ENCODE data around the gene TANK.
"Not testable (repeated sequence)": the region's sequence is repeated elsewhere in the genome, so short reads cannot be mapped to it uniquely, and the experiment has no call there.

The TANK gene

DNA sequence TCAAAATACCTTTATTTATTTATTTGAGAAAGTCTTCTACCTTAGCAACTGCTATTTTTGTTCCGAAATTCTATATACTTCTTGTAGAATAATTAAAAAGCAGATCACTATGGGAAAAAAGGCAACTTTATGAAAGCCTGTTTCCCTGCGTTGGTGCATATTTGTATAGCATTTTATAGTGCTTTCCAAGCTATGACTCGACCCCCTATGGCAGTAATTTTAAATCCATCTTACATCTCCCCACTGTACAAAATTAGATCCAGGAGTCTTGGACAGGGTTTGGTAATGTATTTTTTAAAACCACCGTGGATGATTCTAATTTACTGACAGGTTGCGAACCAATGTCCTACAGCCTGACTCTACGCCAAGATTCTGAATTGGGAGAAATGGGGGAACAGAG lies 10.1 kb downstream of the TANK start:
- DNase-seq: no peak

DNA sequence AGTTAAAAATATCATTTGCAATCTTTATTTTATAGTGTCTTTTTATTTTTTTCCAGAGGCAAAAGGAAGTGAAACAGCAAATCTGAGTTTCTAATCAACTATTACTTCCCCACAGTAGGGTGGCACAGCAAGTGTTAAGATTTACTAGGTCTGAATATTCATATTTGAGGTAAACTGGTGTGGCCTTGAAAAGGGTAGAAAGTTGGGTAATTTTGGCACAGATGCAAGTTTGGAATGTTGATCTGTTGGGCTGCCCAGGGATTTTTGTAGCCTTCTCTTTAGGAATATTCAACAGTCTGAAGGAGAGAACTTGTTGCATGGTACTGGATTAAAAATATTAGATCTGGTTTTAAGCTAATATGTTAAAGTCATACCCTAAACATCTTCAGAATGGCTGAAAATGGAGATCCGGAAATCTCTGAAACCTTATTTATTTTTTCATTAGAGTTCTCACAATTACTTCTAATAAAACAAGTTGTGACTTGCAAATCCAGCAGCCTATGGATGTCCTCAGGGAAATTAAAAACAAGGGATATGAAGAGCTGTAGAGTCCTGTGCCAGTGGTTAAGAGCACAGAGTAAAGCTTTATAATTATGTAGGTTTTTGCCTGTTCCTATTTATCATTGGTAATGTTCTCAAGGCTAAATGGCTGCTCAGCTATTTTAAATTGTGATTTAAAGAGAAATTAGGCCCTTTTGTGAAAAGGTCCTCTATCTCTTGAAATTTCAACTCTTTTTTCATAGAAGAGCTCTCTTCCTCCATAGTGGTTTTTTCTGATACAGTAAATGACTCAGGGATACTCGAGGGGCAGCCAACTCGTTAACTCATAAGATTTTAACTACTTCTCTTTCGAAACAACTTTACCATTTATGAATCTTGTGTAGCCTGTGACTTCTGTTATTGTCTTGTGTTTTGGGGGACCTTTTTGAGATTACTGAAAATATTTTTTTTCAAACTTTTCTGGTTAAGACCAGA lies 11.0 kb downstream of the TANK start:
- DNase-seq: no peak

DNA sequence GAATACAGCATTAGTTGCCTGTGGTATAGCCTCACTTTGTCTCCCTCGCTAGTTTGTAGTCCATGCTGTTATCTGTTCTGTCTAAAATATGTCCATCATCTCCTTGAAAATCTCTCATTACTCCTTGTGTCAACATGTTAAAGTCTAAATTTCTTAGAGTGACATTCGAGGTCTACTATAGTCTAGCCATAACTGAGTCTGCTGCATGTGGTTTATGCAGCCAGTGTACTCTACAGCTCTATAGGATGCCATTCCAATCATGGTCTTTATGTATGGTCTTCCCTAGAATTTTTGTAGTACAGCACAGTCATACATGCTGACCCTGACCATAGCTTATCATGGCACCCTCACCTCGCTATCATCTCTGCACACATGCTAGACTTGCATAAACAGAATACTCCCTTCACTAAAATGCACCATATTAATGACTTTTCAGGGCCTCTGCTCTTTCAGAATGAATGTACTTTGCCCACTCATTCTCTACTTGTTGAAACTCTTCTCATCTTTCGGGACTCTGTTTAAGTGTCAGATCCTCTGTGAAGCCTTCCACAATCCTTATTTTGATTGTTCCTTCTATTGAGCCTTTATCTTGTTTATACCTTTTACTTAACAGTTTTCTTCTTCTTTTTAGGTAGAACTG lies 12.8 kb downstream of the TANK start:
- DNase-seq: no peak

DNA sequence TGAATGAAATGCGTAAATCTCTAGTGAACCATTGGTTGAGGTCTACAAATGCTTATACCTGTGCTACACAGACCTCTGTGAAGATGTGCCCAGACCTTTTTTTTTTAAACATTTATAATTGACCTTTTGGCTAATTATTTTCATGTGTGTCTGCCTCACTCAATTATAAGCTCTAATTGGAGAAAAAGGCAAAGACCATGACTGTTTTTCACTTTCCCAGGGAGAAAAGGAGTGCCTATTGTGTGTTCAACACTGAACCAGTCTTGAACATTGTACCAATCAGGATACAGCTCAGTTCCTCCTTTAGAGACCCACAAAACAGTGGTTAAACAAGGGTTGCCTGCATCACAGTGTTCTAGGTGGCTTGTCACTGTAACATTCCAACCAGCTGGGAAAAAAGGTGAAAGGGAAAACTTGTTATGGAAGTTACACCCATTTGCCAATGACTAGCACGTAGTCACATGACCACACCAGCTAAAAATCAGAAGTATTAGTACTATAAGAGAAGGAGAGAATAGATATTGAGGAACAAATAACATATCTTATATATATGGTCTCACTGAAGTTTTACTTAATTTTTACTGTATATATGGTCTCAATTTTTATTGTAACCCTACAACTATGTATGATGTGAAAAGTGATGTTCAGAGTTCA lies 13.4 kb downstream of the TANK start:
- DNase-seq: no peak

DNA sequence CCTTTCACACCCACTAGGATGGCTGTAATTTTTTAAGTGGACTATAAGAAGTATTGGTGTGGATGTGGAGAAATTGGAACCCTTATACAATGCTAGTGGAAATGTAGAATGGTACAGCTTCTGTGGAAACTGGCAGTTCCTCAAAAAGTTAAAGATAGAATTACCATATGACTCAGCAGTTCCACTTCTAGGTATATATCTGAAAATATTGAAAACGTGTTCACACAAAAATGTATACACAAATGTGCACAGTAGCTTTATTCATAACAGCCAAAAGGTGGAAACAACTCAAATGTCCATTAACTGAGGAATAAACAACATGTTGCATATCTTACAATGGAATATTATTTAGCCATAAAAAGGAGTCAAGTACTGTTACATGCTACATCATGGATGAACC lies 17.7 kb downstream of the TANK start:
- DNase-seq: no peak

DNA sequence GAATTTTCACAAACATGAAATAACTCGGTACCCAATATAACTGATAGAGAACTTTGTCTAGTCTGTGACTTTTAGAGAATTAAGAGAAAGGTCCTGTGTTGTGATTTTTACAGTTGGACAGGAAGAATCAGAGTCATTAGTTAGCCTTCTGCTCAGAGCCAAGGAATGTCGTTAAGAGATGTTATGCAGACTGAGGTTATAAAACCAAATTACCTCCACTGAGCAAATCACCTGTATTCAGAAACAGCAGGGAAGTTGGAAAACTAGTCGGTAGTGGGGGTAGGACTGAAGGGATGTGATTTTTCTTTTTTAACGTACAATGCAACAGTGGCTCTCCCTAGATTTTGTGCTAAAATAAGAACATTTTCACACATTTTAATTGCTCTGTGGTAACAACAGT lies 18.5 kb downstream of the TANK start:
- no peak for DNase-seq

DNA sequence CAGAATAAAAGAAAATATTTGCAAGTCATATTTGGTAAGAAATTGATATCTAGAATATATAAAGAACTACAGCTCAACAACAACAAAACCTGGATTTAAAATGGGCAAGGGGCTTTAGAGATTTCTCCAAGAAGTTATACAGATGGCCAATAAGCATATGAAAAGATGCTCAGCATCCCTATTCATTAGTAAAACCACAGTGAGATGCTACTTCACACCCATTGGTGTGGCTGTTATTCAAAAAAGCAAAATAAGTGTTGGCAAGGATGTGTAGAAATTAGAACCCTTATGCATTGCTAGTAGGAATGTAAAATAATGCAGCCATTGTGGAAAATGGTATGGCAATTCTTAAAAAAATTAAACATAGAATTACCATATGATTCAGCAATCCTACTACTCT lies 29.8 kb downstream of the TANK start:
- no peak for DNase-seq

DNA sequence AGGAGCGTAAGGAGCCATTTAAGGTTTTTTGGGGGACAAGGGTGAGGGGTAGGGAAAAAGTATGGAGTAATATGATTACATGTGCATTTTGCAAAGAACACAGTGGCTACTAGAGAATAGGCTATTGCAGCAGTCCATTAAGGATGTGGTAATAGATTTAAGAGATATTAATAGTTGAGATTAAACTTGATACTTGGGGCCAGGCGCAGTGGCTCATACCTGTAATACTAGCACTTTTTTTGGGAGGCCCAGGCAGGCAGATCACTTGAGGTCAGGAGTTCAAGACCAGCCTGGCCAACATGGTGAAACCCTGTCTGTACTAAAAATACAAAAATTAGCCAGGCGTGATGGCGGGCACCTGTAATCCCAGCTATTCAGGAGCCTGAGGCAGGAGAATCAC lies 35.4 kb downstream of the TANK start:
- not testable (repeated sequence) for DNase-seq

DNA sequence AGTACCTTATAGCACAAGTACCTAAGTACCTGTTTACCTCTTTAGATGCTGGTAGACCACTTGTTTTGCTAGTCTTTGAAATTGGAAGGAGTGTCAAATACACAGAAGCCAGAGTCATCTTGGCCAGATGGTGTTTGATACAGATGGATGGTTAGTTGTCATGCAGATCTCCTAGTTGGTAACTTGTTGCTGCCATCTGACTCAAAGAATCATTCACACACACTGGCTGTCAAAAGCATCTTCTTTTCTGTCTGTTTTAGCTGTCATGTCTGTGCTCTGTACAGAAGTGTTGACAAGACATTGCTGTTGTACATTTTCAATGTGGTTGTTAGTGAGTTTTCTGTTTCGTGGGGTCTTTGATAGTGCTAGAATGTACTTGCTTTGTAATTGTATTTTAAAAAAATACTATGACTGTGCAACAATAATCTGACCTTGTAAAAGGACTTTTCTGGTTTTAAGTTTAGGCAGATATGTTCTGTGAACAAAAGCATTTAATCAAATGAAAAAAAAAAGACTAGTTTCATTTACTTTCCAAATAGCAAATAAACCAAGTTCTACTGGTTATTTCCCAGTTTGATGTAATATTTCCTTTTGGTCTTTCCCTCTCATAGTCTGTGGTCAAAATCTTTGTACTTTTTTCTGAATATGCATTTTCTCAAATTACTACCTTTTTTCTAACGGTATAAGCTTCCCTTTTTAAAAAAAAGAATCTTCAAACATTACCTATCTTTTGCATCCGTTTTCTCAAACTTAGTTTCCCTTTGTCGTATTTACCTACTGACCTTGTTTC lies 39.9 kb downstream of the TANK start:
- no peak for DNase-seq

DNA sequence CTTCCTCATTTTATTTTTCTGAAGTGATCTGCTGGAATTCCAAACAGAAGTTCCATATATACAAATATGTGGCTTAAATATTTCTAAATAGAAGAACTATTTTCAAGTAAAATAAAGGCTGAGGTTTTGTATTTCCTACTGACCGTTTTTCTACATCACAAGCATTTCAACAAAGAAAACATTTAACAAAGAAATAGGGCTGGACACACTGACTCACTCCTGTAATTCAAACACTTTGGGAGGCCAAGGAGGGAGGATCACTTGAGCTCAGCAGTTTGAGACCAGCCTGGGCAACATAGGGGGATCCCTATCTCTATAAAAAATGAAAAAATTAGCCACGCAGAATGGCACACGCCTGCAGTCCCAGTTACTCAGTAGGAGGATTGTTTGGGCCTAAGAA lies 44.6 kb downstream of the TANK start:
- DNase-seq: no peak

DNA sequence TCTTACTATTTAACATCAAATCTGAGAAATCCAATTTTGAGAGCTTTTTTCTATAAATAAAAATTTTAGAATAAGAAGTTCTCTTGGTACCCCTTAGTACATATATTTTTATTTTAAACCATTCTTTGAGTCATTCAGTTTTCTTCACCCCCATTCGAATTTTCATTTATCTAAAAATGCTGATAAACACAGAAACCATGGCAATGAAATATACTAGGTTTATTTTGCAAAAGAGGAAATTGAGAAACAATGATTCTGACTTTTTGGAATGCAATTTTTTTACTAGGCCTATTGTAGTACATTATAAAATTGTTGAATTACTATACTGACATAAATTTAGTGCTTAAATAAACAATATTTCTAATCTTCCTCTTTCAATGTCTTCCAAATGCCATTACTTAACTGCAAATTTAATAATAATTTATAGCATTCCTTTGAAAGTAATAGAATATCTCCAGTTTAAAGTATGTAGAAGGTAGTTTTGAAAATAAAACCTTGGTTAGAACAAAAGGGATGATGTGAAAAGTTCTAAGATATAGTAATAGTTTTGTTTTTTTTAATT lies 46.3 kb downstream of the TANK start:
- DNase-seq: no peak

DNA sequence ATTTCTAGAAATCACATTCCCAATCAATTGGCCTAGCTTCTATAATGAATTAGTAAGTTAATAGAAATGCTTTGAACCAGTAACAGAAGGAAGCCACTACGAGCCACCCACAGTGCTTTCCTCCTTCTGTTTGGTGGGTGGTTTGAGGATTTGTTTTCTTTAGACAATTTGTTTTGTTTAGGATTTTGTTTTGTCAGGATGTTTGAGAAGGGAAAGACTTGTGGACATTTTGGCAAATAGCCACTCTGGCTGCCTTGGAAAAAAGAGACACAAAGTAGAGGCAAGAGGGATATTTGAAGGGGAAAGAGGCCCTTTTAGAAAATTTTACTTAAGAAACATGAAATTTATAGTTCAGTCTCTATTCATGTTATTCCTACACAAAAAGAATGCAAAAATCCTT lies 47.7 kb downstream of the TANK start:
- no peak for DNase-seq

DNA sequence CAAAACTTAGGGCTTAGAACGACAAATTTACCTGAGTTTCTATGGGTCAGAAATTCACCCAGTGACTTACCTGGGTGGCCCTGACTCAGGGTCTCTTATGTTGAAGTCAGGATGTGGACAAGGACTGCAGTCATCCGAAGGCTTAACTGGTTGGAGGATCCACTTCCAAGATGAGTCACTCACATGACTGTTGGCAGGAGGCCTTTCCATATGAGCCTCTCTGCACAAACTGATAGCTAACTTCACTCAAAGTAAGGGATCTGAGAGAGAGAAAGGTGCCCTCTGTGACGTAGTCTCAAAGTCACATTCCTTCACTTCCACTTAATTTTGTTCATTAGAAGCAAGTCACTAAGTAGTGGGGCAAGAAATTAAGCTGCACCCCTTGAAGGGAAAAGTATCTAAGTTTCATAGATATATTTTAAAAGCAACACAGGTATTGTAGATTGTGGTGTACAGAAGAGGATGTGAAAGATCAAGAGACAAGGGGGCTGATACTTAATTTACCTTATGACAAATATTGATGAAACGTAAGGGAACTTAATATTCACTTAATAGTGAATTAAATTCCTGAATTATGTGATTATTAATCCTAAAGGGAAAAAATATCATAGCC lies 48.4 kb downstream of the TANK start:
- DNase-seq: no peak

DNA sequence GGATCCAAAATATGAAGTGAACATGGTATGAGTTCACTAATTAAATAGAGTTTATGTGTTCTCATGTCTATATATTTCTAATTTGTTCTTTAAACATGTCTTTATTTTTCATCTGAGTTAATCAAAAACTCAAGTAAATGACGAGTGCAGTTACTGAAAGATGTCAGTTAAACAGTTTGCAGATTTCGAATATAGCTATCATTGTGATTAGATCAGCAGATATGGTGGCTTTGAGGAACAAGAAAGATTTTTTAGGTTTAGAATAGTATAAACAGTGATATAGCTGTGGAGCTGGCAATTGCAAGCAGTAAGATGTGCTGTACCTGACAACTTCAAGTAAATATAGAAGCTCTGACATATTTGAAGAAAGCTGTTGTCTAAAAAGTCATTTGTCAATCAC lies 49.7 kb downstream of the TANK start:
- no peak for DNase-seq

DNA sequence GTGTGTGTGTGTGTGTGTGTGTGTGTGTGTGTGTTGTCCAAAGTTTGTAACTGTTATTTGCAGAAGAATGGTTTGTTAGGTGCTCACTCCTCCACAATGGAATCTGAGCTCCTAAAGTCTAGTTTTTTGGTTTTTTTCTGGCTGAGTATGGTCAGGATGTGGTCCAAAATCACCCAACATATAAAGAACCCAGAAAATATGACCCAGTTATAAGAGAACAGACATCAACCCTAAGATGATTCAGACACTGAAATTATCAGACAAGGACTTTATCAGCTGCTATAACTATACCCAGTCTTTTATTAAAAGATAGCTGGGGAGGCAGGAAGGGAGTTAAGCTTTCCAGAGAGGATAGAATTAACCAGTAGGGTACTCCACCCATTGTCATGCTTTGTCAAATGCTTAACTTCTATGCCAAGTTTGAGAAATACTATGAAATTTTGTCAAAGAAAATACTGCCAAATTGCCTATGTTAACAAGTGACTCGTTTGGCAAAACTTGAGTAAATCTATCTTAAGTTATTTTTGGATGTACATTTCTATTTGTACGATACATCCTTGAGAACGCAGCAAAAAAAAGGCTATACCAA lies 57.5 kb downstream of the TANK start:
- no peak for DNase-seq

DNA sequence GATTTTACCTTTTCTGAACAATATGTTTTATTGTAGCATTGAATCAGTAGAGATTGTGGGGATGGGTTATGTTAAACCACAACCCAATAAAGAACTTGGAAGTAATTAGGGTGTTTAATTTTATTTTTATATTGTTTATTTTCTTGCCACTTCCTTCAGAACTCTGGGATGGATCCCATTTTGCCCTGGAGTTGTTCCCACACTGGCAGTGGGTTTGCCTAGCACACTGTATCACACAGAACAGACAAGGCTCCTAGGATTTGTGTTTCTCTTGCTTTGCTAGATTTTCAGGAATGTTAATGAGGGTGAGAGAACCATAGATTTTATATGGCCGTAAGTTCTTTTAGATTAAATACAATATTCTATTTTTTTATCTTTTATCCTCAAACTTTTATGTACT lies 59.0 kb downstream of the TANK start:
- no peak for DNase-seq

DNA sequence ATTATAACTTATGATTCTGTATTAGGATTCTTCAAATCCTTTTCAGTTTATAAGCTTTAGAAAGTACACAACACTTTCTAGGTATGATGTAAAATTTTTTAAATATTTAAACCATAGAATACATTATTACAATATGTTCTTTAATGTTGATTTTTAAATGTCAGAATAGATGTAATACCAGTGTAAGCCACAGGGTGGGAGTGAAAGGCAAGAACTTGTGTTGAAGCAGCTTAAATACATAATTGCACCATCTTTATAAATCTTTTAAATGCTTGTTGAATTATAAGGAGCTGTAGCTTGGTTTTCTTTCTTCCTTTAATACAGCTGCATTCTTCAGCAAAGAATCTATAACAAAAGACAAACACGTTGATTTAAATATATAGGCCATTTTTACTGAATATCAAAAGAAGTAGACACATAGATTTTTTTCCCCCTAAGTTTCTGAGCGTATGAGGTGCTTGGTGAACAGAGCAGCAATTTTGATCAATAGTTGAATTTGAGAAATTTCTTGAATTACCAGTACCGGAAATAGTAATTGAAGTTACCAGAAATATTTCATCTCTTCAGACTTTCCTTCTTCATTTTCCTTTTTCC lies 63.0 kb downstream of the TANK start:
- DNase-seq: no peak

DNA sequence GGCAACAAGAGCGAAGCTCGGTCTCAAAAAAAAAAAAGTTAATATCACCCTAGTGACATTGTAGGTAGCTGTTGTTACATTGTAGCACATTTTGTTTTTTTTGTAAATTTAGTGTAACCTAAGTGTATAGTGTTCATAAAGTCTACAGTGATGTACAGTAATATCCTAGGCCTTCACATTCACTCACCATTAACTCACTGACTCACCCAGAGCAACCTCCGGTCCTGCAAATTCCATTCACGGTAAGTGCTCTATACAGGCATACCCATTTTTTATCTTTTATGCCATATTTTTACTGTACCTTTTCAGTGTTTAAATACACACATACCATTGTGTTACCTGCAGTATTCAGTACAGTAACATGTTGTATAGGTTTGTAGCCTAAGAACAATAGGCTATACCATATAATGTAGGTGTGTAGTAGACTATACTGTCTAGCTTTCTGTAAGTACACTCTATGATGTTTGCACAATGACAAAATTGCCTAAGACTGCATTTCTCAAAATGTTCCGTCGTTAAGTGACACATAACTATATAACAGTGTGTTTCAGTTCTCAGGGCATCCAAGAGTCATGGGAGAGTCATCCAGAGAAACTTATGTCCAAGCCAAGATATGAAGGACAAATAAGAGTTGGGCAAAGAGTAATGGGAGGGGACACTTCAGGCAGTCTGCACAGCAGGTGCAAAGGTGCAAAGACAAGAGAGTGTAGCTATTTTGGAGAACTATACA lies 68.4 kb downstream of the TANK start:
- DNase-seq: no peak

DNA sequence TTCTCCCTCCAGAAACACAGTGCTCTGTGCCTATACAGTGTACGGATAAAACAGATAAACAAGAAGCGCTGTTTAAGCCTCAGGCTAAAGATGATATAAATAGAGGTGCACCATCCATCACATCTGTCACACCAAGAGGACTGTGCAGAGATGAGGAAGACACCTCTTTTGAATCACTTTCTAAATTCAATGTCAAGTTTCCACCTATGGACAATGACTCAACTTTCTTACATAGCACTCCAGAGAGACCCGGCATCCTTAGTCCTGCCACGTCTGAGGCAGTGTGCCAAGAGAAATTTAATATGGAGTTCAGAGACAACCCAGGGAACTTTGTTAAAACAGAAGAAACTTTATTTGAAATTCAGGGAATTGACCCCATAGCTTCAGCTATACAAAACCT lies 70.7 kb downstream of the TANK start:
- DNase-seq: no peak

DNA sequence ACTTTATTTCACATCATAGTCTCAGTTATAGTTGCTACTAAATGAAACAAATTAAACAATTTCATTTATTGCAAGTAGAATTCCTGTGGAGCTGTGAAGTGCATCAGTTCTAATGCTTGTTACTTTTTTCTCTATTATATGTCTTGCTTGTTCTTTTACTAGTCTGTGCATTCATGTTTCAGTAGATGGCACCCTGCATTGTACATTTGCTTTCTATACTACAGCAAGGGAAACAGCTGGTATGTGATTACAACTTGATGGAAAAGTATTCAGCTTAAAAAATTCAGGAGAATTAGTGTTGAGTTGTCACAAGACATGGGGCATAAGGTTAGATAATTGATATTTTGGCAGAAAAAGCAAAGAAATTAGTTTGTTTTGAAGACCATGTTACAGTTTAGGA lies 72.3 kb downstream of the TANK start:
- DNase-seq: no peak

All from NCI-H1092 (cell line).